Measurements from ENCODE around the gene NR3C2.

Gene NR3C2

GRCh38 chr4:148412460-148412994 lies 29.7 kb downstream of the NR3C2 start:
- Histone ChIP-seq H3K27ac (ENCODE audit: poor library complexity, severe bottlenecking) (no peak overlapping the region), H3K27me3 (ENCODE audit: insufficient read depth, poor library complexity, severe bottlenecking) (no peaks in the 10 kb centered on the region), H3K4me1 (ENCODE audit: insufficient read depth, poor library complexity, severe bottlenecking) (no peaks in the 10 kb centered on the region), H3K36me3 (ENCODE audit: low read depth) (no peaks in the 10 kb centered on the region), H3K9me3 (ENCODE audit: severe bottlenecking) (no peaks in the 10 kb centered on the region), H3K4me3 (ENCODE audit: severe bottlenecking) (no peak overlapping the region)
- no peak for TF ChIP-seq CTCF (IDR thresholded peaks at IDR 0.05; ENCODE audit: poor library complexity, severe bottlenecking)
- no peak for ATAC-seq (ENCODE audit: low read depth)
- DNase-seq (ENCODE audit: low spot score), result no peak

- Histone ChIP-seq H3K9me3 (ENCODE audit: severe bottlenecking) (no peaks in the 10 kb centered on the region), H3K27me3 (ENCODE audit: insufficient read depth, poor library complexity, severe bottlenecking) (no peaks in the 10 kb centered on the region), H3K4me1 (ENCODE audit: insufficient read depth, poor library complexity, severe bottlenecking) (no peaks in the 10 kb centered on the region), H3K36me3 (ENCODE audit: low read depth) (no peaks in the 10 kb centered on the region), H3K27ac (ENCODE audit: poor library complexity, severe bottlenecking) (no peak overlapping the region), H3K4me3 (ENCODE audit: severe bottlenecking) (no peak overlapping the region)
- DNase-seq (ENCODE audit: low spot score), result no peak
- no peak; the same call in 2 of the 3 replicates for ATAC-seq (ENCODE audit: low read depth)
- TF ChIP-seq CTCF (IDR thresholded peaks at IDR 0.05; ENCODE audit: poor library complexity, severe bottlenecking), result no peak
These were observed 36.9 kb downstream of the NR3C2 start for GRCh38 chr4:148405161-148405893.

GRCh38 chr4:148398988-148399387 lies 43.2 kb downstream of the NR3C2 start:
- no peak overlapping the region for H3K4me3 ChIP-seq (ENCODE audit: severe bottlenecking)
- no peak for TF ChIP-seq CTCF (IDR thresholded peaks at IDR 0.05; ENCODE audit: poor library complexity, severe bottlenecking)
- no peaks in the 10 kb centered on the region for H3K36me3 ChIP-seq (ENCODE audit: low read depth)
- H3K9me3 ChIP-seq (ENCODE audit: severe bottlenecking), result no peaks in the 10 kb centered on the region
- DNase-seq (ENCODE audit: low spot score), result no peak
- H3K4me1 ChIP-seq (ENCODE audit: insufficient read depth, poor library complexity, severe bottlenecking), result no peaks in the 10 kb centered on the region
- no peak for ATAC-seq (ENCODE audit: low read depth)
- no peak overlapping the region for H3K27ac ChIP-seq (ENCODE audit: poor library complexity, severe bottlenecking)
- H3K27me3 ChIP-seq (ENCODE audit: insufficient read depth, poor library complexity, severe bottlenecking), result no peaks in the 10 kb centered on the region

GRCh38 chr4:148397771-148398170 lies 44.4 kb downstream of the NR3C2 start:
- Histone ChIP-seq H3K27ac (ENCODE audit: poor library complexity, severe bottlenecking) (no peak overlapping the region), H3K36me3 (ENCODE audit: low read depth) (no peaks in the 10 kb centered on the region), H3K4me1 (ENCODE audit: insufficient read depth, poor library complexity, severe bottlenecking) (no peaks in the 10 kb centered on the region), H3K4me3 (ENCODE audit: severe bottlenecking) (no peak overlapping the region), H3K27me3 (ENCODE audit: insufficient read depth, poor library complexity, severe bottlenecking) (no peaks in the 10 kb centered on the region), H3K9me3 (ENCODE audit: severe bottlenecking) (no peaks in the 10 kb centered on the region)
- TF ChIP-seq CTCF (IDR thresholded peaks at IDR 0.05; ENCODE audit: poor library complexity, severe bottlenecking), result no peak
- no peak for DNase-seq (ENCODE audit: low spot score)
- no peak for ATAC-seq (ENCODE audit: low read depth)
